GM19043 (cell line): Measurements from ENCODE around the gene SIK2.
"Not testable (repeated sequence)": the region's sequence is repeated elsewhere in the genome, so short reads cannot be mapped to it uniquely, and the experiment has no call there.

ENCODE experiments used
- ATAC-seq: cut with Tn5 transposase; IDR thresholded peaks from one replicate; pipeline ENCODE4 v1.9.1; 2021; ENCODE audit warnings: low read depth; ENCODE audit not compliant: unreplicated experiment

The SIK2 gene

GRCh38 chr11:111620518-111620917 lies 18.3 kb downstream of the SIK2 start:
- ATAC-seq = no peak

GRCh38 chr11:111623527-111624030 lies 21.3 kb downstream of the SIK2 start:
- no peak for ATAC-seq

GRCh38 chr11:111624608-111625007 lies 22.4 kb downstream of the SIK2 start:
- ATAC-seq = no peak

GRCh38 chr11:111627591-111627990 lies 25.3 kb downstream of the SIK2 start:
- ATAC-seq = no peak

- no peak for ATAC-seq
Measured at GRCh38 chr11:111629499-111629898, 27.2 kb downstream of the SIK2 start.

- ATAC-seq = no peak
Measured at GRCh38 chr11:111631024-111631665, 28.9 kb downstream of the SIK2 start.

GRCh38 chr11:111631666-111632039 lies 29.4 kb downstream of the SIK2 start:
- ATAC-seq = no peak

GRCh38 chr11:111632516-111633220 lies 30.4 kb downstream of the SIK2 start:
- no peak for ATAC-seq

- no peak for ATAC-seq
Measured at GRCh38 chr11:111633248-111633647, 31.0 kb downstream of the SIK2 start.

GRCh38 chr11:111633756-111634362 lies 31.6 kb downstream of the SIK2 start:
- ATAC-seq = no peak

GRCh38 chr11:111634981-111635705 lies 32.9 kb downstream of the SIK2 start:
- no peak for ATAC-seq

- no peak for ATAC-seq
Measured at GRCh38 chr11:111635706-111636045, 33.4 kb downstream of the SIK2 start.

GRCh38 chr11:111637885-111638284 lies 35.6 kb downstream of the SIK2 start:
- ATAC-seq = no peak

- no peak for ATAC-seq
Measured at GRCh38 chr11:111639226-111639925, 37.1 kb downstream of the SIK2 start.

- no peak for ATAC-seq
Measured at GRCh38 chr11:111641339-111642015, 39.2 kb downstream of the SIK2 start.

- no peak for ATAC-seq
Measured at GRCh38 chr11:111642542-111642941, 40.3 kb downstream of the SIK2 start.

- ATAC-seq = no peak
Measured at GRCh38 chr11:111644922-111645321, 42.7 kb downstream of the SIK2 start.

GRCh38 chr11:111645657-111646316 lies 43.5 kb downstream of the SIK2 start:
- ATAC-seq = no peak

GRCh38 chr11:111651336-111651735 lies 49.1 kb downstream of the SIK2 start:
- ATAC-seq = not testable (repeated sequence)

GRCh38 chr11:111652184-111652583 lies 49.9 kb downstream of the SIK2 start:
- ATAC-seq = no peak
